Measurements from ENCODE around the gene CTSK. TPM values are rescaled to one million over a fixed set of nuclear protein-coding genes. Genes with fewer than 3 reads are reported as not detected.
A peak's percentile ranks its signal among the peaks of the same experiment; 100 is the strongest.
"Not testable (repeated sequence)": the region's sequence is repeated elsewhere in the genome, so short reads cannot be mapped to it uniquely, and the experiment has no call there.

The CTSK gene
- total RNA-seq, 2 donors from 2014 or later = 6.1 to 8.4 TPM

GRCh38 chr1:150799089-150799488 is 9.0 kb downstream of the CTSK start:
- 94 to 100% methylated on average over 3 to 5 of the region's 5 CpGs for WGBS, 2 experiments (ENCODE audit: insufficient coverage in 1 of 2, insufficient read length in 1 of 2)
- peaks cover 44% of the 10 kb centered on the region for H3K4me1 Mint-ChIP-seq
- no peaks in the 10 kb centered on the region for H3K27me3 ChIP-seq (ENCODE audit: control insufficient read depth, insufficient read depth, low read length, poor library complexity, severe bottlenecking)
- DNase-seq = no peak
- H3K27ac ChIP-seq (ENCODE audit: low read depth, low read length) = no peak overlapping the region
- no peak overlapping the region for H3K27ac Mint-ChIP-seq
- H3K4me1 ChIP-seq (ENCODE audit: control insufficient read depth, insufficient read depth, low read length) = peaks cover 11% of the 10 kb centered on the region
- H3K36me3 ChIP-seq (ENCODE audit: control insufficient read depth, insufficient read depth, low read length) = peaks cover 34% of the 10 kb centered on the region
- H3K4me3 ChIP-seq (ENCODE audit: low read length) = no peak overlapping the region
- H3K36me3 Mint-ChIP-seq (ENCODE audit: low read depth) = peaks cover 17% of the 10 kb centered on the region
- no peak overlapping the region for H3K9ac ChIP-seq (ENCODE audit: extremely low read depth, low read length, poor library complexity, severe bottlenecking)
- H3K27me3 Mint-ChIP-seq (ENCODE audit: insufficient read depth) = no peaks in the 10 kb centered on the region
- TF ChIP-seq CTCF (conservative IDR thresholded peaks at IDR 0.05) = no peak
- H3K9me3 ChIP-seq (ENCODE audit: control insufficient read depth, low read length) = no peaks in the 10 kb centered on the region
- H3K4me3 Mint-ChIP-seq = no peak overlapping the region
- no peaks in the 10 kb centered on the region for H3K9me3 Mint-ChIP-seq

GRCh38 chr1:150798525-150798924 is 9.5 kb downstream of the CTSK start:
- no peak overlapping the region for H3K27ac Mint-ChIP-seq
- peaks cover 43% of the 10 kb centered on the region for H3K4me1 Mint-ChIP-seq
- peaks cover 11% of the 10 kb centered on the region for H3K4me1 ChIP-seq (ENCODE audit: control insufficient read depth, insufficient read depth, low read length)
- TF ChIP-seq CTCF (conservative IDR thresholded peaks at IDR 0.05) = no peak
- no peaks in the 10 kb centered on the region for H3K27me3 Mint-ChIP-seq (ENCODE audit: insufficient read depth)
- no peaks in the 10 kb centered on the region for H3K27me3 ChIP-seq (ENCODE audit: control insufficient read depth, insufficient read depth, low read length, poor library complexity, severe bottlenecking)
- no peak overlapping the region for H3K4me3 ChIP-seq (ENCODE audit: low read length)
- H3K9me3 Mint-ChIP-seq = no peaks in the 10 kb centered on the region
- peak overlapping the region; percentile 36 for H3K27ac ChIP-seq (ENCODE audit: low read depth, low read length)
- WGBS, 2 experiments (ENCODE audit: insufficient coverage in 1 of 2, insufficient read length in 1 of 2) = 74 to 91% methylated on average over 3 to 4 of the region's 4 CpGs
- H3K4me3 Mint-ChIP-seq = no peak overlapping the region
- DNase-seq = peak; percentile 70
- peaks cover 18% of the 10 kb centered on the region for H3K36me3 Mint-ChIP-seq (ENCODE audit: low read depth)
- no peak overlapping the region for H3K9ac ChIP-seq (ENCODE audit: extremely low read depth, low read length, poor library complexity, severe bottlenecking)
- no peaks in the 10 kb centered on the region for H3K9me3 ChIP-seq (ENCODE audit: control insufficient read depth, low read length)
- peaks cover 34% of the 10 kb centered on the region for H3K36me3 ChIP-seq (ENCODE audit: control insufficient read depth, insufficient read depth, low read length)

- Histone ChIP-seq H3K36me3 (ENCODE audit: control insufficient read depth, insufficient read depth, low read length) (peaks cover 34% of the 10 kb centered on the region), H3K9me3 (ENCODE audit: control insufficient read depth, low read length) (no peaks in the 10 kb centered on the region), H3K4me1 (ENCODE audit: control insufficient read depth, insufficient read depth, low read length) (peaks cover 11% of the 10 kb centered on the region), H3K27ac (ENCODE audit: low read depth, low read length) (no peak overlapping the region), H3K9ac (ENCODE audit: extremely low read depth, low read length, poor library complexity, severe bottlenecking) (no peak overlapping the region), H3K27me3 (ENCODE audit: control insufficient read depth, insufficient read depth, low read length, poor library complexity, severe bottlenecking) (no peaks in the 10 kb centered on the region), H3K4me3 (ENCODE audit: low read length) (no peak overlapping the region)
- Mint-ChIP-seq H3K4me3 (no peak overlapping the region), H3K9me3 (no peaks in the 10 kb centered on the region), H3K36me3 (ENCODE audit: low read depth) (peaks cover 18% of the 10 kb centered on the region), H3K27me3 (ENCODE audit: insufficient read depth) (no peaks in the 10 kb centered on the region), H3K4me1 (peaks cover 39% of the 10 kb centered on the region), H3K27ac (no peak overlapping the region)
- 96 to 100% methylated on average over 3 of the region's 3 CpGs for WGBS, 2 experiments (ENCODE audit: insufficient coverage in 1 of 2, insufficient read length in 1 of 2)
- TF ChIP-seq CTCF (conservative IDR thresholded peaks at IDR 0.05) = no peak
- DNase-seq = no peak
These were observed 11.7 kb downstream of the CTSK start for GRCh38 chr1:150796374-150796773.

- H3K36me3 ChIP-seq (ENCODE audit: control insufficient read depth, insufficient read depth, low read length) = peaks cover 29% of the 10 kb centered on the region
- H3K27ac ChIP-seq (ENCODE audit: low read depth, low read length); H3K27me3 ChIP-seq (ENCODE audit: control insufficient read depth, insufficient read depth, low read length, poor library complexity, severe bottlenecking); H3K4me3 ChIP-seq (ENCODE audit: low read length); H3K9ac ChIP-seq (ENCODE audit: extremely low read depth, low read length, poor library complexity, severe bottlenecking); H3K9me3 Mint-ChIP-seq; H3K27me3 Mint-ChIP-seq (ENCODE audit: insufficient read depth); H3K9me3 ChIP-seq (ENCODE audit: control insufficient read depth, low read length); H3K4me3 Mint-ChIP-seq; H3K27ac Mint-ChIP-seq; DNase-seq: not testable (repeated sequence)
- peaks cover 11% of the 10 kb centered on the region for H3K4me1 ChIP-seq (ENCODE audit: control insufficient read depth, insufficient read depth, low read length)
- Mint-ChIP-seq H3K4me1 (peaks cover 20% of the 10 kb centered on the region), H3K36me3 (ENCODE audit: low read depth) (peaks cover 18% of the 10 kb centered on the region)
- whole genome bisulfite sequencing, 2 experiments (ENCODE audit: insufficient coverage in 1 of 2, insufficient read length in 1 of 2) = 83 to 96% methylated on average over 2 to 3 of the region's 3 CpGs
These were observed 14.3 kb downstream of the CTSK start for GRCh38 chr1:150793778-150794177.

Data from endodermal cell (in vitro differentiated cells).